HG02973 (cell line): Measurements from ENCODE around the gene TSPO2.

Source experiments
- ATAC-seq: cut with Tn5 transposase; IDR thresholded peaks from one replicate; pipeline ENCODE4 v1.9.1; 2021; ENCODE audit warnings: moderate library complexity; ENCODE audit not compliant: unreplicated experiment

The TSPO2 gene

DNA sequence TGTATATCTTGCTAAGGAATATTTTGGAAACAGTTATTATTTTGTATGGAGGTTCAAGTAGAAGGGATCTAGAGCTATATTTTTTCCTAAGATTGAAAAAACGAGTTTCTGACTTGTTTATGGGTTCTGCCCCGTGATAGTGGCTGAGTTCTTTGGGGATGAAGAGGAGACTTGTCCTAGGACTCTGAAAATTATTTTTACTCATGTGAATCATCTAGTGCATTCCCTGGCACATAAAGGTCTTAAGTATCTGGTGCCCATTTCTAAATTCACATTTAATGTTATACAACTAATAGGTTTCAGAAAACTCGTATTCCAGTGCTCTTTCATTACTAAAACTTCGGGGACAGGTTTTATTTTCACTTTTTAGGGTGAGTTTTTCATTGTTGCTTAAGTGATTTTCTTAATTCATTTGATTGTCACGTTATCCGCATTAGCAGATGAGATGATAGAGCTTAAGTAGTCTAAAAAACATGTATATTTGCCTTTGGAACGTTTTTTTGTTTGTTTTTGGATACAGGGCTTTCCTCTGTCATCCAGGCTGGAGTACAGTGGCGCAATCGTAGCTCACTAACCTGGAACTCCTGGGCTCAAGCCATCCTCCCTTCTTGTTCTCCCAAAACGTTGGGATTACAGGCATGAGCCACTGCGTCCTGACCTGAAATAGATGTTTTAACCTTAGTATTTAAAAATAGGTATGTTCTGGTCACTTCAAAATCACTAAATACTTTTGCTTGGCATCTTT lies 32.6 kb downstream of the TSPO2 start:
- ATAC-seq: no peak

GRCh38 chr6:41075651-41076626 lies 33.7 kb downstream of the TSPO2 start:
- no peak for ATAC-seq

GRCh38 chr6:41077536-41077935 lies 35.3 kb downstream of the TSPO2 start:
- no peak for ATAC-seq

GRCh38 chr6:41078101-41078500 lies 35.8 kb downstream of the TSPO2 start:
- ATAC-seq: no peak

- no peak for ATAC-seq
Observed at GRCh38 chr6:41079080-41079479, 36.8 kb downstream of the TSPO2 start.

DNA sequence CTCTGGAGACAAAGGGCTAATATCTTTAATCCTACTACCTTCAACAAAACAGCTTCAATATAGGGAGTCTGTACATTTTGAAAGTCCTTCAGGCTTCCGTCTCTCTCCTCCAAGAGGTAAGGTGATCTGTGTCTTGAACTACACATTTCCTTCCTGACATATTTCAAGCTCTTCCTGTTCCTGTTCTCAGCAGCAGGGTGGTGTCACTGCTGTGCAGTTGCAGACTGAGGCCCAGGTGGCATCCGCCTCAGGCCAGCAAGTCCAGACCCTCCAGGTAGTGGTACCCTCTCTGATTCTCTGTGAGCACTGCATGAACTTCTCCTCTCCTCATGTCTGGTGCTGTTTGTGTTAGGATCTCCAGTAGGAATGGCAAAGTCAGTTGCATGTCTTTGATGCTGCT lies 38.4 kb downstream of the TSPO2 start:
- no peak for ATAC-seq

- no peak for ATAC-seq
Observed at GRCh38 chr6:41083072-41083471, 40.8 kb downstream of the TSPO2 start.

GRCh38 chr6:41085182-41085581 lies 42.9 kb downstream of the TSPO2 start:
- ATAC-seq: no peak

- no peak for ATAC-seq
Observed at GRCh38 chr6:41088451-41088850, 46.2 kb downstream of the TSPO2 start.

GRCh38 chr6:41090841-41091761 lies 48.8 kb downstream of the TSPO2 start:
- ATAC-seq: no peak

- no peak for ATAC-seq
Observed at GRCh38 chr6:41092421-41093140, 50.3 kb downstream of the TSPO2 start.

- ATAC-seq: no peak
Observed at GRCh38 chr6:41093729-41094128, 51.5 kb downstream of the TSPO2 start.
